GM12874 (cell line): ENCODE results near the gene PSMB10.

Experiments used
- CTCF ChIP-seq: IDR thresholded peaks from 2 replicates; pipeline ENCODE4 v1.5.1; 2011; ENCODE audit warnings: low read depth, mild to moderate bottlenecking, control low read depth, low read length, moderate library complexity; ENCODE audit not compliant: insufficient read depth

The PSMB10 gene

GRCh38 chr16:67930191-67930590, 6.5 kb downstream of the PSMB10 start:
- TF ChIP-seq CTCF, result no peak

GRCh38 chr16:67928561-67929364, 7.9 kb downstream of the PSMB10 start:
- peak; percentile 94 for TF ChIP-seq CTCF

GRCh38 chr16:67928147-67928546, 8.5 kb downstream of the PSMB10 start:
- TF ChIP-seq CTCF, result no peak

GRCh38 chr16:67927131-67927941, 9.3 kb downstream of the PSMB10 start:
- no peak for TF ChIP-seq CTCF

- no peak for TF ChIP-seq CTCF
These were observed 10.4 kb downstream of the PSMB10 start for GRCh38 chr16:67926181-67926750.

- TF ChIP-seq CTCF, result no peak
These were observed 12.3 kb downstream of the PSMB10 start for GRCh38 chr16:67924140-67924906.
